Ovary (tissue), 9 donors: ENCODE results near the gene PACS2. TPM values are rescaled to one million over a fixed set of nuclear protein-coding genes. Genes with fewer than 3 reads are reported as not detected.

Source experiments
- DNase-seq, 5 donors: peaks; one replicate each; pipeline ENCODE4 v3.0.0-alpha.2; 2019 to 2020
- H3K27ac ChIP-seq, 2 donors: fragments of 200-600 bp; one replicate each; pipeline versions ENCODE4 v1.5.1 to v1.8.0; 2019 to 2022
- H3K27me3 ChIP-seq: fragments of 200-600 bp; one replicate; pipeline ENCODE4 v1.8.0; 2022
- H3K36me3 ChIP-seq: fragments of 200-600 bp; sonication (generic); one replicate; pipeline ENCODE4 v1.5.1; 2019
- H3K4me1 ChIP-seq: one replicate; pipeline ENCODE4 v1.8.1; 2013; ENCODE audit warnings: mild to moderate bottlenecking, moderate library complexity; ENCODE audit not compliant: insufficient read depth
- H3K4me3 ChIP-seq: fragments of 200-600 bp; sonication (generic); one replicate; pipeline ENCODE4 v1.5.1; 2017
- H3K9me3 ChIP-seq, 2 donors: fragments of 200-600 bp in 1 of 2; sonication (generic) in 1 of 2; one replicate each; pipeline versions ENCODE4 v1.5.1 to v1.8.1; 2013 to 2019; ENCODE audit warnings: mild to moderate bottlenecking in 1 of 2, moderate library complexity in 1 of 2
- EP300 ChIP-seq: sonication (generic); formaldehyde crosslinking; IDR thresholded peaks from one replicate; pipeline ENCODE4 v1.6.1; 2017; ENCODE audit warnings: antibody characterized with exemption
- POLR2A ChIP-seq: fragments of 450-650 bp; IDR thresholded peaks from one replicate; pipeline ENCODE4 v1.6.1; 2017; ENCODE audit warnings: antibody characterized with exemption, mild to moderate bottlenecking, moderate library complexity
- WGBS, 3 donors: extraction: QIAGEN DNeasy Blood & Tissue Kit in 1 of 3; methylation state at CpG; one replicate each; pipeline versions ENCODE4 v1.1.5 to v1.1.7; 2013 to 2017; 5-methylcytosine and 5-hydroxymethylcytosine counted together
- intact Hi-C, 4 donors: fragments of 100-400 bp; cut with DNase I; formaldehyde crosslinking; loops; one replicate each; pipeline versions ENCODE4 v1.11.0 to v1.15.1; 2022 to 2023
- polyA plus RNA-seq, 2 donors: library from polyadenylated mRNA; stranded (reverse); fragments of 200-250 nt in 1 of 2; fragments of 350-450 nt in 1 of 2; fragmentation: Illumina TruSeq in 1 of 2; extraction: RNeasy Lipid Tissue Mini Kit (QIAGEN cat#74804) in 1 of 2; gene quantifications; one replicate each; pipeline ENCODE4 v1.2.3, GENCODE V29; 2013 to 2014
- total RNA-seq, 7 donors: library from RNA; depleted of rRNA in 2 of 7; stranded (reverse); fragments of >200 nt in 2 of 7; fragmentation: NEBNext Ultra II Directional in 3 of 7; extraction: Animal tissue kit (Norgen Biotek cat#: 25700) in 3 of 7; gene quantifications; one replicate each; pipeline versions ENCODE4 v1.1.0 to v1.2.4, GENCODE V29; 2016 to 2023
- TF ChIP-seq, protein P1 (sequence below), 3 donors: fragments of 450-650 bp in 2 of 3; fragments of 200-600 bp in 1 of 3; IDR thresholded peaks; one replicate each; pipeline versions ENCODE4 v1.5.1 to v1.8.0; 2016 to 2022; ENCODE audit warnings: antibody characterized with exemption in 3 of 3, mild to moderate bottlenecking in 1 of 3
- donor health status: DM: no; HTN: no; CAD: no; lungs with moderate emphysema.
- donor health status: DM: no; HTN: no; CAD: no.
- donor health status: Bipolar disorder and iron deficiency.
- donor health status: DM: yes; HTN: yes; CAD: no.
- donor health status: DM: no; HTN: no; CAD: no.
- donor health status: DM: yes; HTN: yes; CAD: no.

The PACS2 gene
- total and polyA plus RNA-seq, 9 donors = 21.2 to 91.9 (median 60.6) TPM

DNA sequence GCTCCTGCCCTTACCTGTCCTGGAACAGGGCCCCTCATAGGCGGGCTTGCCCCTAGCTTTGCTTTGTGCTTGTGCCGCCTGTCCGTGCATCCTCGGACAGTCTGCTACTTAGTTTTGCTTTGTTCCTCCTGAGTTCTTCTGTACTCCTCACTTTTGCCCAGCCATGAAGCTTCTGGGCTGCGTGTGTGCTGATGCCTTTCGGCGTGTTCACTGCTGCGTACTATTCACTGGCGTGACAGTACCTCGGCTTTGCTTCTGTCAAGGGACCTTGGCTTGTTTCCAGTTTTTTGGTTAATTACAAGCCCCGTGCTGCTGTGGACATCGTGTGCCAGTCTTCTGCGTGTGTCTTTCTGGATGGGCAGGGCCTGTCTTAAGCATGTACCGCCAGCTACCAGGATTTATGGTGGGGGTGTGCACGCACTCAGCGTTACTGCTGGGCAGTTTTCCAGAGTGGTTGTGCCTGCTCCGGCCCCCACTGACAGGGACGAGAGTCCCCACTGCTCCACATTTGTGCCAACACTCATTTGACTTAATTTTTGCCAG is 2.5 kb downstream of the PACS2 start:
- no peak overlapping the region for H3K4me3 ChIP-seq
- no peaks in the 10 kb centered on the region for H3K27me3 ChIP-seq
- no peak overlapping the region for H3K27ac ChIP-seq
- peaks cover 14% of the 10 kb centered on the region for H3K4me1 ChIP-seq
- WGBS, 3 donors = 64 to 68% (median 65%) methylated on average over 18 of the region's 18 CpGs
- intact Hi-C loops = no loop called here
- TF ChIP-seq, protein P1, sequence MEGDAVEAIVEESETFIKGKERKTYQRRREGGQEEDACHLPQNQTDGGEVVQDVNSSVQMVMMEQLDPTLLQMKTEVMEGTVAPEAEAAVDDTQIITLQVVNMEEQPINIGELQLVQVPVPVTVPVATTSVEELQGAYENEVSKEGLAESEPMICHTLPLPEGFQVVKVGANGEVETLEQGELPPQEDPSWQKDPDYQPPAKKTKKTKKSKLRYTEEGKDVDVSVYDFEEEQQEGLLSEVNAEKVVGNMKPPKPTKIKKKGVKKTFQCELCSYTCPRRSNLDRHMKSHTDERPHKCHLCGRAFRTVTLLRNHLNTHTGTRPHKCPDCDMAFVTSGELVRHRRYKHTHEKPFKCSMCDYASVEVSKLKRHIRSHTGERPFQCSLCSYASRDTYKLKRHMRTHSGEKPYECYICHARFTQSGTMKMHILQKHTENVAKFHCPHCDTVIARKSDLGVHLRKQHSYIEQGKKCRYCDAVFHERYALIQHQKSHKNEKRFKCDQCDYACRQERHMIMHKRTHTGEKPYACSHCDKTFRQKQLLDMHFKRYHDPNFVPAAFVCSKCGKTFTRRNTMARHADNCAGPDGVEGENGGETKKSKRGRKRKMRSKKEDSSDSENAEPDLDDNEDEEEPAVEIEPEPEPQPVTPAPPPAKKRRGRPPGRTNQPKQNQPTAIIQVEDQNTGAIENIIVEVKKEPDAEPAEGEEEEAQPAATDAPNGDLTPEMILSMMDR (IDR thresholded peaks at IDR 0.05) = no peak
- no peak for TF ChIP-seq EP300
- TF ChIP-seq POLR2A = no peak
- no peaks in the 10 kb centered on the region for H3K9me3 ChIP-seq
- no peak for DNase-seq
- no peaks in the 10 kb centered on the region for H3K36me3 ChIP-seq

DNA sequence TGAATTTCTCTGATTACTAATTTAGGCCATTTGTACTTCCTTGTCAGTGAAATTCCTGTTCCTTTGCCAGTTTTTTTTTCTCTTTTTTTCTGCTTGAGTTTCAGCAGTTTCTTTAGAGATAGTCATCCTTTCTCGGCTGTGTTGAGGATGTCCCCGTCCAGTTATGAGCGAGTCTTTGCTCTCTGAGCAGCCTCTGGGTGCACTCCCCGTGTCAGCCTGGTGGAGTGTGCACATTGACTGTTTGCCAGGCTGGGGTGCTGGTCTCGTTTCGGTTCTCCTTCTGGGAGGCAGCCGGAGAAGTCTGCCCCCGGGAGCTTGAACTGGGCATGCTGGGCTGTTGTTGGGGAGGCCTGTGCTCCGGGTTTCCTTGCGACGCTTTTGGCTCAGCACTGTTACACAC is 3.0 kb downstream of the PACS2 start:
- intact Hi-C loops = no loop called here
- Histone ChIP-seq H3K27ac (no peak overlapping the region), H3K4me3 (no peak overlapping the region), H3K27me3 (no peaks in the 10 kb centered on the region), H3K9me3 (no peaks in the 10 kb centered on the region), H3K4me1 (peaks cover 14% of the 10 kb centered on the region), H3K36me3 (no peaks in the 10 kb centered on the region)
- no peak for TF ChIP-seq EP300
- no peak for TF ChIP-seq POLR2A
- TF ChIP-seq, protein P1 (IDR thresholded peaks at IDR 0.05) = no peak
- 38 to 44% (median 41%) methylated on average over 11 of the region's 11 CpGs for WGBS, 3 donors
- no peak for DNase-seq

DNA sequence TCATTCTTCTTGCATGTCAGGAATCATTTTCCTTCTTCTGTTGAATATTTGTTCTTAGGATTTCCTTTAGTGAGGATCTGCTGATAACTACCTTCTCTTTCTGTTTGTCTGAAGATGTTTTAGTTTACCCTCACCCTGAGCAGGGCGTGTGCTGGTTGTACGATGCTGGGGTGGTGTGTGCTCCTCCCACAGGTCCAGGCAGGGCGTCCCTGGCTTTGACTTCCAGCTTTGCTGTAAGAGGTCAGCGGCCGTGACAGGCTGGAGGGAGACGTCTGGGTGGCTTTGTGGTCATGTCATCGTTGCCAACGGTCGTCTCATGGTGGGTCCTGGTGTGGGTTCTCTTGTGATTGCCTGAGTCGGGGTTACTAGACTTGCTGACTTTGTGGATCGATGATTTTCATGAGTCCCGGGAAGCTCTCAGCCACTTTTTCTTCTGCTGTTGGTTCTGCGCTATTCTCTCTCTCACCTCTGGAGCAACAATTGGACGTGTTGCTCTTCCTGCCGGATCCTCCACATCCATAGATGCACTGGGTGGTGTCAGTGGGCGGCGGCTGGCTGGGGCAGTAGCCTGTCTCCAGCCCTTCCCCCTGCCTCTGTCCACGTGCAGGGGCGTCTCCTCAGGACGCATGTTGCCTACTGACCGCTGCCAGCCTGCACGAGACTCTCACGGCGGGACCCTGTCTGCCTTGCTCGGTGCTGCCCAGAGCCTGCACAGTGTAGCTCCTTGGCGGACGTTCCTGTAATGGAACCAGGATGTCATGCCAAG is 8.4 kb downstream of the PACS2 start:
- WGBS, 3 donors = 77 to 83% (median 77%) methylated on average over 27 of the region's 27 CpGs
- DNase-seq = no peak
- H3K9me3 ChIP-seq = no peaks in the 10 kb centered on the region
- H3K36me3 ChIP-seq = no peaks in the 10 kb centered on the region
- H3K4me1 ChIP-seq = peaks cover 25% of the 10 kb centered on the region
- no peak for TF ChIP-seq EP300
- TF ChIP-seq, protein P1 (IDR thresholded peaks at IDR 0.05) = no peak
- TF ChIP-seq POLR2A = no peak
- H3K4me3 ChIP-seq = no peak overlapping the region
- no peak overlapping the region for H3K27ac ChIP-seq
- intact Hi-C loops = no loop called here
- H3K27me3 ChIP-seq = no peaks in the 10 kb centered on the region

DNA sequence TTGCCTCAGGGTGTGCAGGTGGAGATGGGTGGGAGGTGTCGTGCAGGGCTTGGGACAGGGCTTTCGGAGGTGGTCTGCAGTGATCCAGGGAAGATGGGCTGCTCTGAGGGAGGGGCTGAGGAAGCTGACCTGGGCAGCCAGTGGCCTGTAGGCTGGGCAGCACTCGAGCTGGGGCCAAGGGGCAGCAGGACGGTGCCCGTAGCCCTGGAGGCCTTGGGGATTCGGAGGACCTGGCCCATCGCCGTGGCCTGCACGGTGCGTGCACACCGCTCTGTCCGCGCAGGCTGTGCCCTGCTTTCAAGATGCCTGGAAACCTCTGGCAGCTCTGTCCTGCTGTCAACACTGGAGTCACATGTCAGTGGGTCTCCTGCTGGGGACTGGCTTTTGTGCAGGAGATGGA is 9.1 kb downstream of the PACS2 start:
- DNase-seq = no peak

More for the DNA sequence above, 9.1 kb downstream of the PACS2 start:
- Histone ChIP-seq H3K27ac (no peak overlapping the region), H3K4me1 (peaks cover 25% of the 10 kb centered on the region), H3K9me3 (no peaks in the 10 kb centered on the region), H3K36me3 (no peaks in the 10 kb centered on the region), H3K4me3 (no peak overlapping the region), H3K27me3 (no peaks in the 10 kb centered on the region)
- TF ChIP-seq EP300 = no peak
- TF ChIP-seq, protein P1 (IDR thresholded peaks at IDR 0.05) = no peak
- TF ChIP-seq POLR2A = no peak
- intact Hi-C loops = no loop called here
- WGBS, 3 donors = 89 to 95% (median 93%) methylated on average over 13 of the region's 13 CpGs
